Bone marrow (tissue), 2 donors: ENCODE measurements around the gene MRPL23.

Experiments used
- DNase-seq, 2 donors: peaks; one replicate each; lab custom pipeline; 2025; lab: John Stamatoyannopoulos, UW

The MRPL23 gene

GRCh38 chr11:1953489-1954266 lies 6.5 kb downstream of the MRPL23 start:
- DNase-seq: no peak

GRCh38 chr11:1958367-1958766 lies 11.2 kb downstream of the MRPL23 start:
- no peak for DNase-seq

- DNase-seq: no peak
Observed at GRCh38 chr11:1959786-1960185, 12.7 kb downstream of the MRPL23 start.

- no peak for DNase-seq
Observed at GRCh38 chr11:1963864-1964263, 16.7 kb downstream of the MRPL23 start.

GRCh38 chr11:1964348-1964747 lies 17.2 kb downstream of the MRPL23 start:
- DNase-seq: no peak

GRCh38 chr11:1964955-1965354 lies 17.8 kb downstream of the MRPL23 start:
- no peak for DNase-seq

- DNase-seq: no peak
Observed at GRCh38 chr11:1966531-1966930, 19.4 kb downstream of the MRPL23 start.

- no peak for DNase-seq
Observed at GRCh38 chr11:1967641-1968225, 20.6 kb downstream of the MRPL23 start.

- no peak for DNase-seq
Observed at GRCh38 chr11:1968454-1969002, 21.4 kb downstream of the MRPL23 start.

GRCh38 chr11:1969035-1969434 lies 21.9 kb downstream of the MRPL23 start:
- DNase-seq: no peak

GRCh38 chr11:1969776-1970175 lies 22.6 kb downstream of the MRPL23 start:
- no peak for DNase-seq

GRCh38 chr11:1970956-1971355 lies 23.8 kb downstream of the MRPL23 start:
- no peak for DNase-seq

- no peak for DNase-seq
Observed at GRCh38 chr11:1975185-1975584, 28.1 kb downstream of the MRPL23 start.

- DNase-seq: no peak
Observed at GRCh38 chr11:1978720-1979473, 31.8 kb downstream of the MRPL23 start.

- DNase-seq: no peak
Observed at GRCh38 chr11:1979607-1980006, 32.5 kb downstream of the MRPL23 start.

GRCh38 chr11:1982873-1983600 lies 35.9 kb downstream of the MRPL23 start:
- no peak for DNase-seq

- DNase-seq: no peak
Observed at GRCh38 chr11:1983601-1983961, 36.4 kb downstream of the MRPL23 start.

GRCh38 chr11:1987024-1987423 lies 39.9 kb downstream of the MRPL23 start:
- no peak for DNase-seq

- no peak for DNase-seq
Observed at GRCh38 chr11:1988174-1988573, 41.0 kb downstream of the MRPL23 start.

- no peak for DNase-seq
Observed at GRCh38 chr11:1988667-1989317, 41.7 kb downstream of the MRPL23 start.

GRCh38 chr11:1989953-1990352 lies 42.8 kb downstream of the MRPL23 start:
- DNase-seq: no peak
